OCI-LY3 (cell line): ENCODE results near the gene L3HYPDH.

Experiments used
- CTCF ChIP-seq: fragments of 200-600, 300-600 bp; sonication (generic); IDR thresholded peaks from 2 replicates; pipeline ENCODE4 v1.5.1; 2014; ENCODE audit warnings: antibody characterized with exemption, low read length, low read depth
- EZH2phosphoT487 ChIP-seq: fragments of 200-600 bp; shearing (Covaris generic); IDR thresholded peaks from 2 replicates; pipeline ENCODE4 v1.6.1; 2018; ENCODE audit warnings: antibody characterized with exemption, mixed run types, low read depth

GRCh38 chr14:59490756-59491155 is 6.5 kb upstream of the L3HYPDH start:
- TF ChIP-seq CTCF (no peak), EZH2phosphoT487 (no peak)
